Caki2 (cell line): ENCODE measurements around the gene BPIFA1. TPM values are rescaled to one million over a fixed set of nuclear protein-coding genes. Genes with fewer than 3 reads are reported as not detected.

Experiments used
- DNase-seq: peaks from one replicate; pipeline ENCODE4 v3.0.0-alpha.2; 2015; ENCODE audit warnings: low read depth
- in situ Hi-C: cut with HindIII; loops from 2 replicates; pipeline ENCODE4 v1.10.0; 2016; ENCODE audit warnings: low sequenced_read_pairs, low pct_unique_long_range_greater_than_20kb, mixed read lengths
- total RNA-seq: library from RNA; depleted of rRNA; stranded (reverse); fragments of >200 nt; shearing (Covaris generic); gene quantifications from 2 replicates; pipeline ENCODE4 v1.2.3, GENCODE V29; 2014; ENCODE audit warnings: low replicate concordance

Gene BPIFA1
- total RNA-seq, 1 experiment from 2014 or later: not detected

- DNase-seq: no peak
- in situ Hi-C loops: no loop called here
These were observed 555 bp downstream of the BPIFA1 start for GRCh38 chr20:33236351-33236750.

GRCh38 chr20:33237989-33238388 is 2.2 kb downstream of the BPIFA1 start:
- in situ Hi-C loops: no loop called here
- no peak for DNase-seq

GRCh38 chr20:33239418-33239817 is 3.6 kb downstream of the BPIFA1 start:
- in situ Hi-C loops: no loop called here
- DNase-seq: no peak

- in situ Hi-C loops: no loop called here
- no peak for DNase-seq
These were observed 4.4 kb downstream of the BPIFA1 start for GRCh38 chr20:33239979-33240736.

GRCh38 chr20:33240923-33241322 is 5.1 kb downstream of the BPIFA1 start:
- no peak for DNase-seq
- in situ Hi-C loops: no loop called here

- DNase-seq: no peak
- in situ Hi-C loops: no loop called here
These were observed 6.7 kb downstream of the BPIFA1 start for GRCh38 chr20:33242319-33243100.

- in situ Hi-C loops: no loop called here
- no peak for DNase-seq
These were observed 10.3 kb downstream of the BPIFA1 start for GRCh38 chr20:33246077-33246476.

- in situ Hi-C loops: no loop called here
- DNase-seq: no peak
These were observed 13.7 kb downstream of the BPIFA1 start for GRCh38 chr20:33249456-33249855.

GRCh38 chr20:33250666-33251065 is 14.9 kb downstream of the BPIFA1 start:
- in situ Hi-C loops: no loop called here
- DNase-seq: no peak

- DNase-seq: no peak
- in situ Hi-C loops: no loop called here
These were observed 15.7 kb downstream of the BPIFA1 start for GRCh38 chr20:33251496-33251895.

- DNase-seq: no peak
- in situ Hi-C loops: no loop called here
These were observed 16.7 kb downstream of the BPIFA1 start for GRCh38 chr20:33252460-33252859.

- no peak for DNase-seq
- in situ Hi-C loops: no loop called here
These were observed 19.2 kb downstream of the BPIFA1 start for GRCh38 chr20:33255005-33255404.

- in situ Hi-C loops: no loop called here
- DNase-seq: no peak
These were observed 21.4 kb downstream of the BPIFA1 start for GRCh38 chr20:33257237-33257636.

- in situ Hi-C loops: no loop called here
- DNase-seq: no peak
These were observed 23.6 kb downstream of the BPIFA1 start for GRCh38 chr20:33259371-33259770.

GRCh38 chr20:33261465-33261864 is 25.7 kb downstream of the BPIFA1 start:
- in situ Hi-C loops: no loop called here
- no peak for DNase-seq

- in situ Hi-C loops: no loop called here
These were observed 26.9 kb downstream of the BPIFA1 start for GRCh38 chr20:33262658-33263065.

GRCh38 chr20:33263784-33264183 is 28.0 kb downstream of the BPIFA1 start:
- in situ Hi-C loops: no loop called here
- no peak for DNase-seq

More at GRCh38 chr20:33262658-33263065, 26.9 kb downstream of the BPIFA1 start:
- DNase-seq: peak; percentile 45

GRCh38 chr20:33267701-33268100 is 31.9 kb downstream of the BPIFA1 start:
- in situ Hi-C loops: no loop called here
- no peak for DNase-seq

GRCh38 chr20:33272155-33272873 is 36.5 kb downstream of the BPIFA1 start:
- DNase-seq: no peak
- in situ Hi-C loops: no loop called here
